SU-DHL-6 (cell line): ENCODE measurements around the gene LRRC4C.

Source experiments
- H2AFZ ChIP-seq: fragments of 200-600 bp; sonication (generic); 2 replicates; pipeline ENCODE4 v1.6.1; 2014; ENCODE audit warnings: low read depth, mild to moderate bottlenecking, moderate library complexity, mixed read lengths, antibody characterized with exemption, low read length; ENCODE audit not compliant: severe bottlenecking
- H3F3A ChIP-seq: fragments of 200-600 bp; shearing (Covaris generic); 2 replicates; pipeline ENCODE4 v1.6.0; 2016; ENCODE audit warnings: antibody characterized with exemption, mild to moderate bottlenecking; ENCODE audit not compliant: insufficient read depth
- H3K27ac ChIP-seq: fragments of 200-600 bp; sonication (generic); 2 replicates; pipeline ENCODE4 v1.5.1; 2016; ENCODE audit warnings: low read depth, mild to moderate bottlenecking, low read length, moderate library complexity, mixed read lengths
- H3K27me3 ChIP-seq: fragments of 200-600 bp; sonication (generic), shearing (Covaris generic); 2 replicates; pipeline ENCODE4 v1.6.0; 2014; ENCODE audit warnings: mild to moderate bottlenecking, low read length
- H3K36me3 ChIP-seq: fragments of 200-600 bp; sonication (generic); 2 replicates; pipeline ENCODE4 v1.6.1; 2014; ENCODE audit warnings: mild to moderate bottlenecking, low read length, mixed read lengths
- H3K4me2 ChIP-seq: fragments of 300-600, 200-600 bp; shearing (Covaris generic), sonication (generic); 2 replicates; pipeline ENCODE4 v1.6.0; 2014; ENCODE audit warnings: low read length, low read depth, mild to moderate bottlenecking; ENCODE audit not compliant: poor library complexity, severe bottlenecking
- H3K4me3 ChIP-seq: fragments of 200-600 bp; sonication (generic); 2 replicates; pipeline ENCODE4 v1.5.1; 2014; ENCODE audit warnings: antibody characterized with exemption, low read length, mild to moderate bottlenecking, mixed read lengths; ENCODE audit not compliant: insufficient read depth, poor library complexity, severe bottlenecking
- H3K79me2 ChIP-seq: fragments of 200-600 bp; sonication (generic); 2 replicates; pipeline ENCODE4 v1.6.1; 2014; ENCODE audit warnings: mild to moderate bottlenecking, low read length, moderate library complexity; ENCODE audit not compliant: insufficient read depth
- H3K9ac ChIP-seq: fragments of 200-600 bp; sonication (generic); 2 replicates; pipeline ENCODE4 v1.7.0; 2014; ENCODE audit warnings: mild to moderate bottlenecking, low read length
- H3K9me2 ChIP-seq: fragments of 200-600 bp; sonication (generic); replicated peaks from 2 replicates; pipeline ENCODE4 v1.6.1; 2014; ENCODE audit warnings: low read length; ENCODE audit not compliant: insufficient read depth
- H3K9me3 ChIP-seq: fragments of 200-600 bp; sonication (generic); 2 replicates; pipeline ENCODE4 v1.6.1; 2014; ENCODE audit warnings: low read length, mixed read lengths; ENCODE audit not compliant: insufficient read depth
- H4K20me1 ChIP-seq: fragments of 200-600 bp; sonication (generic); 2 replicates; pipeline ENCODE4 v1.6.1; 2014; ENCODE audit warnings: low read depth, mild to moderate bottlenecking, antibody characterized with exemption, low read length, moderate library complexity, mixed read lengths
- CTCF ChIP-seq: fragments of 200-600 bp; sonication (generic); IDR thresholded peaks from one replicate; pipeline ENCODE4 v1.5.1; 2017; ENCODE audit warnings: antibody characterized with exemption, mild to moderate bottlenecking, low read length, moderate library complexity; ENCODE audit not compliant: insufficient read depth, poor library complexity, severe bottlenecking
- EZH2phosphoT487 ChIP-seq: fragments of 200-600 bp; sonication (generic), shearing (Covaris generic); conservative IDR thresholded peaks from 2 replicates; pipeline ENCODE4 v1.6.1; 2018; ENCODE audit warnings: mild to moderate bottlenecking, antibody characterized with exemption, low read length, moderate library complexity, mixed read lengths

The LRRC4C gene

DNA sequence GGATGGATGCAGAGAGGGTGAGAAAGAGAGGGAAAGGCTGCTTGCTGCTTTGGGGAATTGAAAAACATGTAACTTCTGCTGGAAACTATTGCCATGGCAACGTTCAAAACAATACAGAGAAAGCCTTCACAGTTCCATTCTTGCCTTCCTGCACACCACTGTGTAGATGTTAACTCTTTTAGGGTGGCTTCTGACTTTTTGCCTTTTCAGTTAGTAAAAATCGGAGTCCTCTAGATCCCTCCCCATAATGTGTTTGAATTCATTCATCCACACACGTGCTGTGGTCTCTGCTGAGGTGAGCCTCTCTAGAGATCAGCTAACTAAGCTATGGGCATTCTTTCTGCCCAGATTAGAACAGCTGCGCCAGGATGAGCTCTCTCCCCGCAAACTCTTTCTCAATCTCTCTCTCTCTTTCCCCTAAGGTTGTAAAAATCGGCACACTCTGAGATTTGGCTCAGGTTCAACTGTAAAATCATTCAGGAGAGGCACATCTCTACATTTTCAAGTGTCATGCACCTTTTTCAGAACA, 1178.3 kb downstream of the LRRC4C start:
- no peaks in the 10 kb centered on the region for H3K79me2 ChIP-seq
- H3K9me3 ChIP-seq, result no peaks in the 10 kb centered on the region
- H3K4me3 ChIP-seq, result no peak overlapping the region
- H3K27me3 ChIP-seq, result no peaks in the 10 kb centered on the region
- no peak overlapping the region for H3K27ac ChIP-seq
- no peaks in the 10 kb centered on the region for H3F3A ChIP-seq
- no peak overlapping the region for H3K9ac ChIP-seq
- no peak for TF ChIP-seq CTCF
- TF ChIP-seq EZH2phosphoT487, result no peak
- H3K36me3 ChIP-seq, result no peaks in the 10 kb centered on the region
- no peak overlapping the region for H2AFZ ChIP-seq
- no peaks in the 10 kb centered on the region for H4K20me1 ChIP-seq
- H3K9me2 ChIP-seq, result no peaks in the 10 kb centered on the region
- H3K4me2 ChIP-seq, result no peak overlapping the region

DNA sequence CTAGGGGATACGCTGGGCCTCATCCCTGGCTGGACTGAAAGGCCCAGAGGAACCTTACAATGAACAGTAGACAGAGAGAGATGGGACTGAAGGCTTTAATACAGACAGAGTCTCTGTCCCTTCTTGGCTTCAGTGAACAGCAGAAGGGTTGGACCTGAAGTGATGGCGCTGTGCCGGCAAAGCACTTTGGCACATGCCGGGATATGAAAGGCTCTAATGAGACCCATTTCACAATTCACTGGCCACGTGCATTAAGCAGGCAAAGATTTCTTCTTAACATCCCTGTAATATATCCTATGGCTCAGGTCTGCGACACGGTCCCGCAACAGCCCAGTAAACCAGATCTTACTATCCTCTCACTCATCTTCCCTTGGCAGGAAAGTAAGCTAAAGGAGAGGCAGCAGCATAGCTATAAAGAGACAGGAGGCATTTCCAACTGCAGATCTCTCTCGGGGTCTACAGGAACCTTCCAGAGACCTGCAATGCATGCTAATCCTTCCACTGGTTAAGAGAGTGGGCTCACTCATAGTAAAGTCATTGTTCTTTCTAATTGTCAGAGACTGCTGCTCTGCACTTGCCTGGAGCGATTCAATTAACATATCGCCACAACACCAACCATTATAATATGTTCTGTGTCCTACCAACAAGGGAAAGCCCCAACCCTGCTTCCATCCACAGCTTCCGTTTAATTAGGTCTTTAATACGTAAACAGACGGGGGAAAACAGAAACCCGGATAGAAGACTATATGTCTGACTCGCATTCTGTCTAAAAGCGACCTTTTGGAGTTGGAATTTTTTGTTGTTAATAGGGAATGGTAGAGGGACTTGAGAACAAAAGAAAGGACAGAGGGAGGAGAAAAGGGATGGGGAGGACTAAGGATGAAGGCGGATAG, 1179.0 kb downstream of the LRRC4C start:
- Histone ChIP-seq H3K27ac (no peak overlapping the region), H3K9ac (no peak overlapping the region), H3K9me2 (no peaks in the 10 kb centered on the region), H3K4me3 (no peak overlapping the region), H3K27me3 (no peaks in the 10 kb centered on the region), H3K9me3 (no peaks in the 10 kb centered on the region), H4K20me1 (no peaks in the 10 kb centered on the region), H3K79me2 (no peaks in the 10 kb centered on the region), H2AFZ (no peak overlapping the region), H3F3A (no peaks in the 10 kb centered on the region), H3K36me3 (no peaks in the 10 kb centered on the region), H3K4me2 (no peak overlapping the region)
- no peak for TF ChIP-seq CTCF
- TF ChIP-seq EZH2phosphoT487, result no peak

DNA sequence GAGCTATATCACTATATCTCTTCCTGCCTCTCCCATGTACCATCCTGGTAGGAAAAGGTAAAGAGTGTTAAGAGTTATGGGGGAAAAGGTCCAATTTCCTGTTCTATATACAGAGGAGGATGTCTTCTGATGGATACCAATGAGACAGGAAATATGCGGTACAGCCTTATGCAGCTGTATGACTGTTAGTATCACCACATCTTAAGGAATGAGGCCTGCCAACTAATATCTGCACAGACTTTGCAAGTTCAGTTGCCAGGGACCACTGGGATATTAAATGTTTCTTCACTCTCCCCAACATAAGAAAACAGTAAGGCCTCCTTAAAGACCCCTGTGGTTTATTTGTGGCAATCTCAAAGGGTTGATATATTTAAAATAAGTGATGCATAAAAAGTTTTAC, 1182.5 kb downstream of the LRRC4C start:
- H3K9me2 ChIP-seq, result no peaks in the 10 kb centered on the region
- H3K9ac ChIP-seq, result no peak overlapping the region
- H3K4me2 ChIP-seq, result no peak overlapping the region
- TF ChIP-seq EZH2phosphoT487 (no peak), CTCF (no peak)
- H3K4me3 ChIP-seq, result no peak overlapping the region
- no peaks in the 10 kb centered on the region for H4K20me1 ChIP-seq
- H3K36me3 ChIP-seq, result no peaks in the 10 kb centered on the region
- H3K27ac ChIP-seq, result no peak overlapping the region
- H3F3A ChIP-seq, result no peaks in the 10 kb centered on the region
- H3K27me3 ChIP-seq, result no peaks in the 10 kb centered on the region
- no peaks in the 10 kb centered on the region for H3K79me2 ChIP-seq
- H3K9me3 ChIP-seq, result no peaks in the 10 kb centered on the region
- no peak overlapping the region for H2AFZ ChIP-seq
